HG03139 (cell line): ENCODE measurements around the gene CABLES2.

Experiments
- ATAC-seq: cut with Tn5 transposase; IDR thresholded peaks from one replicate; pipeline ENCODE4 v1.9.1; 2021; ENCODE audit not compliant: unreplicated experiment

Gene CABLES2

GRCh38 chr20:62419759-62420158 lies 12.7 kb upstream of the CABLES2 start:
- ATAC-seq, result no peak

GRCh38 chr20:62418709-62419487 lies 11.8 kb upstream of the CABLES2 start:
- ATAC-seq, result no peak

- ATAC-seq, result no peak
These were observed 11.1 kb upstream of the CABLES2 start for GRCh38 chr20:62417981-62418708.

DNA sequence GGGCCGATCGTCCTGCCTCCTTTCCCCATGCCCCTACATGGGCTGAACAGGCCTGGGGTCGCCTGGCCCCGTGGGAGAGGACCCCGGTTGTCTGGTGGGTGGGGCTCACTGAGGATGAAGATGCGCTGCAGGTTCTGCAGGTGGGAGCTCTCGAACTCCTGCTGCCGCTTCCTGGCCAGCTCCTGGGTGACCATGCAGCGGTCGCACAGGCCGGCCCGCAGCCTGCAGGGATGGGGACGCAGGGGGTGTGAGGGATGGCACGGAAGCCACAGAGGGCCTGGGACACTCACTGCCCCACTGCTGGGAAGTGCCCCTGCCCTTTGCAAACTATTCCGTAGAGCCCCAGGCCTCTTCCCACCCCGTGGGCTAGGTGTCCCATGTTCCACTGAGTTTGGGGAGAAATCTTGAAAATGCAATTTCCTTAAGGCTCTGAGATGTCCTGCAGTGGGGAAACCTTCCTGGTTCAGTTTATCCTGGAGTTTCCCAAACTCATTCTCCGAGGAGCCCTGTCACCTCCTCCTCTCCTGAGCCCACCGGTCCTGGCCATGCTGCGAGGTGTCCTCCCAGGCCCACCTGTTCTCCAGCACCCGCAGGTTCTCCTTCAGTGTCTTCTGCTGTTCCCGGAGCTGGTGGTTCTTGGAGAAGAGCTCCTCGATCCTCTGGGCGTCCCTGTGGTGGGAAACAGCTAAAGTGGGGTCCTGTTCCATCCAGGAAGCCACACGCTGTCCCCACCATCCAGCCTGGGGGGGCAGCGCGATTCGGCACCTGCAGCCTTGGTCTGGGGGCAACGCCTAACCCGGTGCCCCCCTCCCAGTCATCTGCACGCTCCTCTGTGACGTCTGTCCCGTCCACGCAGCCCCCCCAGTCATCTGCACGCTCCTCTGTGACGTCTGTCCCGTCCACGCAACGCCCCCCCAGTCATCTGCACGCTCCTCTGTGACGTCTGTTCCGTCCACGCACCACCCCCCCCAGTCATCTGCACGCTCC lies 9.9 kb upstream of the CABLES2 start:
- no peak for ATAC-seq

GRCh38 chr20:62415354-62416111 lies 8.4 kb upstream of the CABLES2 start:
- ATAC-seq, result no peak

DNA sequence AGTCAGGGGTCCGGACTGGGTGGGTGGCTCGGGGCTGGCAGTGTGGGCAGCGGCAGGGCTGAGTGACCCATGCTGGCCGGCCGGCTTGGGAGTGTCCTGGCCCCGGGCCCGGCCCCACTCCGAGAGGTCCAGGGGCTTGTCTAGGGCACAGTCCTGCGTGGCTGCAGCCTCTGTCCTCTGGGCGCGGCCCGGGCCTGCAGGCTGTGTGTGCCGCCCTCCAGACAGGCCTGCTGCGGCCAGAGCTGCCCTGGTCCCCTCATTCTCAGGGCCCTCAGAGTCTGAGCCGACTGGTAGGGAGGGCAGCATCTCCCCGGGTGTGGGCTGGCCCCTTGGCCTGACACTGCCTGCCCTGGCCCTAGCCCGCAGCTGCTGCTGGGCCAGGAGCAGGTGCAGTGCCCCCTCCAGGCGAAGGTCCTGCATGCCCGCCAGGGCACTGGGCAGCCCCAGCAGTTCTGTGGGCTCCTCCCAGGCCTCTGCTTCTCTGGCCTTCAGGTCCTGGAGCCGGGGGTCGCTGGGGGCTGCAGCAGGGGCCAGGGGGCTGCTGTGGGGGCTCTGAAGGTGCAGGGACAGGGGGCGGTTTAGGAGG lies 6.9 kb upstream of the CABLES2 start:
- ATAC-seq, result no peak

DNA sequence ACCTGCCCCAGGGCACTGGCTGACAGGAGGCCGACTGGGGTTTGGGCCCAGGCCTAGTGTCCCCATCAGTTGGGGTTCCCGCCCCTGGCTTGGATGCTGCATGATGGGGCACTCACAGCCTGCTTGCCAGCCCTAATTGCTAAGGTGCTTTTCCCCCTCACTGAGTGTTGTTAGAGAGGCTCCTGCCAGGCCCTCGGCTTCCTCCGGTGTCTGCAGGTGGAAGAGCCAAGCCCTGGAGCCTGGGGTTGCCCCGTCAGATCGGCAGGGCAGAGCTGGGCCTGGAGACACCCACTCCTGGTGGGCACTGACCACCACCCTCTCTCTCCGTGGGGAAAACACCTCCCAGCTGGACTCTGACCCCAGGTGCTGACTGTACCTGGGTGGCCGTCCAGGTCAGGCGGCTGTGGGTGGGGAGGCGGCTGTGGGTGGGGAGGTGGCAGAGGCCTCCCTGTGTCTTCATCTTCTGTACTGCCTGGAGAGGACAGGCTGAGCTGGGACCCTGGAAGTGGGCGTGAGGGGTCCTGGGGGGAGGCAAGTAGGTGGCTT lies 6.0 kb upstream of the CABLES2 start:
- ATAC-seq, result no peak

- ATAC-seq, result no peak
These were observed 5.3 kb upstream of the CABLES2 start for GRCh38 chr20:62412194-62413024.

DNA sequence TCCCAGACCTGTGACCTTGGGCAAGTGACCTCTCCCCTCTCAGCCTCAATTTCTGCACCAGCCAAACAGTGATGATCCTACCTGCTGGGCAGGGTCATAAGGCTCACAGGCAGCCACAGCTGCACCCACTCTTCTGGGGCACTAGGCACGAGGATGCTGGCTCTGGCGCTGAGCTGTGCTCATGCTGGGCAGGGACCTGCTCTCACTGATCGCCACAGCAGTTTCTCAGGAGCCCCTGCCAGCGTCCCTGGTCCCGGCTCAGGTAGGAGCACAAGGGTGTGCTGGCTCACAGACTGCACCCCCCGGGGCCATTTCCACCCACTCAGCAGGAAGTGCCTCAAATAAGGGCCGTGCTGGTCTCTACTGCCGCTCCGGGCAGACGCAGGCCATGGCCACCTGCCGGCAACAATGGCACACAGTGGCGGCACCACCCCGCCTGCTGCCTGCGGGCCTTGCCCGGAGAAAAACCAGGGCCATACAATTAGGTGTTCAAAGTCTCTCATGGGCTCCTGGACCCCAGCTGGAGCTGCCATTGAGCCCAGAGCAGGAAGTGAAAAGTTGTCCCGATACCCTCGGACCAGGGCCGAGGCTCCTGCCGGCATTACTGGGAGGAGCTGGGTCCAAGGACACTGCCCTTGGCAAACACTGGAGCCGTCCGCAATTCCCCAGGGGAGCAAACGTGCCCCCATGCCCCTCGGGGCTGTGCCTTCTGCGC lies 4.6 kb upstream of the CABLES2 start:
- no peak for ATAC-seq

- ATAC-seq, result no peak
These were observed 3.8 kb upstream of the CABLES2 start for GRCh38 chr20:62410746-62411478.

GRCh38 chr20:62409931-62410745 lies 3.1 kb upstream of the CABLES2 start:
- no peak for ATAC-seq

DNA sequence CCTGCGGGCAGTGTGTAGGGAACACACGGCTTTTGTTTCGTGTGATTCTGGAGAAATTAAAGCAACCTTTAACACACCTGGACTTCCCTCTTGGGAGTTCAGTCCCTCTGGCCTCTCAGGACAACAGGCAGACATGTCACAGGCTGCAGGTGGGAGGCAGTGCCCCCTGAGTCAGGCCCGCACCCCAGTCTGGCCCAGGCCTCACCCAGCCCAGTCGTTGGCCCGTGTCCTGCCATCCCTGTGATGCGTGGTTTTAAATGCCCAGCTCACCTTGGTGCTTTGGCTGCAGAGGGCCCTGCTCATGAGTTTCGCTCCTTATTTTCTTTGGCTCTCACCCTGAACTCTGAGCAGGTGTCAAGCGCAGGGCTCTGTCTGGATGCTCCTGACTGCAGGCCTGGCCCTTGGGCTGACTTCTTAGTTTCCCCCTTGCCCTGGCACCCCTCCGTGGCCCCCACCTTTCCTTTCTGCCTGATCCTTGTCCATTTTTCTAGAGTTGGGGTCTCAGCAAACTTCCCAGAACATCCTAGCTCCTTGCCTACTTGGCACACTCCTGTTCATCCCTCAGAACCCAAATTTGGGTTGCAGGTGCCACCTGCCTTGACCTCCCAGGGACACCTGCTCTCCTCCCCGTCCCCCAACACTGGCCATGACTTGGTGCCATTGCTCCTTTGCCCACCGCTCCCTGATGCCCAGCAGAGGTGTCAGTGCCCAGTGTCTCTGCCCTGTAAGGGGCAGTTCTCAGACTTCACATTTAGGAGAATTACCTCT lies 2.2 kb upstream of the CABLES2 start:
- ATAC-seq, result no peak

- ATAC-seq, result no peak
These were observed 1.6 kb upstream of the CABLES2 start for GRCh38 chr20:62408640-62409039.

GRCh38 chr20:62408055-62408454 lies 970 bp upstream of the CABLES2 start:
- ATAC-seq, result no peak

DNA sequence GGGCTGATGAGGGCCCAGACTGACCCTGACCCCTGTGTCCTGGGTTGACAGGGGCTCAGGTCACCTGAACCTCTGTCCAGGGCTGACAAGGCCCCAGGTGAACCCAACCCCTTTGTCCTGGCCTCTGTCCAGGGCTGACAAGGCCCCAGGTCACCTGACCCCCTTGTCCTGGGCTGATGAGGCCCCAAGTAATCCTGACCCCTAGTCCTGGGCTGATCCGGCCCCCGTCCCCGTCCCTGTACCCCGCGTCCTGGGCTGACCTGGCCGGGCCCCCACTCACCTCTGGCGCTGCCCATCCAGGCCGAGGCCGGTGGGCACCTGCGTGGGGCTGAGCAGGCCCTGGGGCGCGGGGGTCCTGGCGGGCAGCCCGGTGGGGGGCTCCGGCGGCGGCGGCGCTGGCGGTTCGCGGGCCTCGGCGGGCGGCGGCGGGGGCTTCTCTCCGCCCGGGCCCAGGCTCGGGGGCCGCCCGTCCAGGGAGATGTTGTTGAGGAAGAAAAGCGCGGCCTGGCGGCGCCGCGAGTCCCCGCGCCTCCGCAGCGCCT lies 379 bp downstream of the CABLES2 start:
- no peak for ATAC-seq

DNA sequence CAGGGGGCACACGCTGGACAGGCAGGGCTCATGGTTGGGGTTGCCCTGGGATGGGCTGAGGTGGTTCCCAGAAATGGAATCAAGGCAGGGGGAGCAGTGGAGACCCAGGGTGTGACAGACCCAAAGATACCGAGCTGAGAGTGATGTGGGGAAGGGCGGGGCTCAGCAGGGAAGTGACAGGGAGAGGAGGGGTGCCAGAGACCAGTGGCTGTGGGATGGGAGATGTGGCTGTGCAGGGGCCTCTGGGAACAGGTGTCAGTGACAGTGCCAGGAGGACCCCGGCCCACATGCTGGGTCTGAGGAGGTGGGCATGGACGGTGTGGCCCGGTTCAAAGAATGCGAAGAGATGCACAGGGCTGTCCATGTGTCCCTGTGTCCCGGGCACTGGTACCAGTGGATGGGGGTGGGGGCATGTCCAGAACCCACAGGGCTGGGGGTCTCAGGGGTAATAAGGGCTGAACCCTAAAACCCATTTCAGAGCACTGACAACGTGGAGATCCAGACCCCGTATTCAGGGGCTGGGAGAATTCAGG lies 1.0 kb downstream of the CABLES2 start:
- no peak for ATAC-seq
